Ovary (tissue), 9 donors: ENCODE results near the gene DRAP1. TPM values are rescaled to one million over a fixed set of nuclear protein-coding genes. Genes with fewer than 3 reads are reported as not detected.

Experiments used
- DNase-seq, 5 donors: peaks; one replicate each; pipeline ENCODE4 v3.0.0-alpha.2; 2019 to 2020
- H3K27ac ChIP-seq, 2 donors: fragments of 200-600 bp; one replicate each; pipeline versions ENCODE4 v1.5.1 to v1.8.0; 2019 to 2022
- H3K27me3 ChIP-seq: fragments of 200-600 bp; one replicate; pipeline ENCODE4 v1.8.0; 2022
- H3K36me3 ChIP-seq: fragments of 200-600 bp; sonication (generic); one replicate; pipeline ENCODE4 v1.5.1; 2019
- H3K4me1 ChIP-seq: one replicate; pipeline ENCODE4 v1.8.1; 2013; ENCODE audit warnings: mild to moderate bottlenecking, moderate library complexity; ENCODE audit not compliant: insufficient read depth
- H3K4me3 ChIP-seq: fragments of 200-600 bp; sonication (generic); one replicate; pipeline ENCODE4 v1.5.1; 2017
- H3K9me3 ChIP-seq, 2 donors: fragments of 200-600 bp in 1 of 2; sonication (generic) in 1 of 2; one replicate each; pipeline versions ENCODE4 v1.5.1 to v1.8.1; 2013 to 2019; ENCODE audit warnings: mild to moderate bottlenecking in 1 of 2, moderate library complexity in 1 of 2
- EP300 ChIP-seq: sonication (generic); formaldehyde crosslinking; IDR thresholded peaks from one replicate; pipeline ENCODE4 v1.6.1; 2017; ENCODE audit warnings: antibody characterized with exemption
- POLR2A ChIP-seq: fragments of 450-650 bp; IDR thresholded peaks from one replicate; pipeline ENCODE4 v1.6.1; 2017; ENCODE audit warnings: antibody characterized with exemption, mild to moderate bottlenecking, moderate library complexity
- WGBS, 3 donors: extraction: QIAGEN DNeasy Blood & Tissue Kit in 1 of 3; methylation state at CpG; one replicate each; pipeline versions ENCODE4 v1.1.5 to v1.1.7; 2013 to 2017; 5-methylcytosine and 5-hydroxymethylcytosine counted together
- intact Hi-C, 4 donors: fragments of 100-400 bp; cut with DNase I; formaldehyde crosslinking; loops; one replicate each; pipeline versions ENCODE4 v1.11.0 to v1.15.1; 2022 to 2023
- polyA plus RNA-seq, 2 donors: library from polyadenylated mRNA; stranded (reverse); fragments of 200-250 nt in 1 of 2; fragments of 350-450 nt in 1 of 2; fragmentation: Illumina TruSeq in 1 of 2; extraction: RNeasy Lipid Tissue Mini Kit (QIAGEN cat#74804) in 1 of 2; gene quantifications; one replicate each; pipeline ENCODE4 v1.2.3, GENCODE V29; 2013 to 2014
- total RNA-seq, 7 donors: library from RNA; depleted of rRNA in 2 of 7; stranded (reverse); fragments of >200 nt in 2 of 7; fragmentation: NEBNext Ultra II Directional in 3 of 7; extraction: Animal tissue kit (Norgen Biotek cat#: 25700) in 3 of 7; gene quantifications; one replicate each; pipeline versions ENCODE4 v1.1.0 to v1.2.4, GENCODE V29; 2016 to 2023
- TF ChIP-seq, protein P1 (sequence below), 3 donors: fragments of 450-650 bp in 2 of 3; fragments of 200-600 bp in 1 of 3; IDR thresholded peaks; one replicate each; pipeline versions ENCODE4 v1.5.1 to v1.8.0; 2016 to 2022; ENCODE audit warnings: antibody characterized with exemption in 3 of 3, mild to moderate bottlenecking in 1 of 3
- donor health status: DM: no; HTN: no; CAD: no; lungs with moderate emphysema.
- donor health status: DM: no; HTN: no; CAD: no.
- donor health status: Bipolar disorder and iron deficiency.
- donor health status: DM: yes; HTN: yes; CAD: no.
- donor health status: DM: no; HTN: no; CAD: no.
- donor health status: DM: yes; HTN: yes; CAD: no.

Gene DRAP1
- total and polyA plus RNA-seq, 9 donors: 22.2 to 86.7 (median 78.3) TPM

DNA sequence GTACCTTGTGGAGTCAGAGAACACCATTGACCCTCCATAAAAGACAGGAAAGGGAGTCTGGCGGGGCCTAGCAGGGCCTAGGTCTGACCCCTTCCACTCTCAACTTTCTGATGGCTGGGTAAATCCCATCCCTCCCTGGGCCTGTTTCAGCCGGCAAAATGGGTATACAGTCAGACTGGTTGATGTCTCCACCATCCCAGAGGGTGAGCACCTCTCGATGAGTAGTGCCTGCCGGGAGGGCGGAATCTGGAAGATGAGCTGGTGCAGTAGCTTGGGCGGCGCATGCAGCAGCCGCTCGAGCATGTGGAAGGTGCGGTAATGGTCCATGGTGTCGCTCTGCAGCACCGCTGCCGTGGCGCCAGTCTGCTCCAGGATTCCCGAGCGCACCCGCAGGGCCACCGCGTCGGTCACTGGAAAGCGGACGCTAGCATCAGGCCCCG is 31.5 kb upstream of the DRAP1 start:
- intact Hi-C loops: loop anchor here in 2 of 4 donors (2.0 to 10.0 kb wide), 4 partner anchors 31 to 1227 kb away; partner anchors contain the start of genes SART1 (in 2 of the 2), C11orf68 (in 1 of the 2), DRAP1 (in 1 of the 2) and KDM2A (in 1 of the 2)
- no peaks in the 10 kb centered on the region for H3K36me3 ChIP-seq
- H3K9me3 ChIP-seq: no peaks in the 10 kb centered on the region
- no peaks in the 10 kb centered on the region for H3K27me3 ChIP-seq
- H3K4me1 ChIP-seq: peaks cover 17% of the 10 kb centered on the region
- 2 to 4% (median 3%) methylated on average over 18 to 23 of the region's 23 CpGs for WGBS, 3 donors
- TF ChIP-seq, protein P1, sequence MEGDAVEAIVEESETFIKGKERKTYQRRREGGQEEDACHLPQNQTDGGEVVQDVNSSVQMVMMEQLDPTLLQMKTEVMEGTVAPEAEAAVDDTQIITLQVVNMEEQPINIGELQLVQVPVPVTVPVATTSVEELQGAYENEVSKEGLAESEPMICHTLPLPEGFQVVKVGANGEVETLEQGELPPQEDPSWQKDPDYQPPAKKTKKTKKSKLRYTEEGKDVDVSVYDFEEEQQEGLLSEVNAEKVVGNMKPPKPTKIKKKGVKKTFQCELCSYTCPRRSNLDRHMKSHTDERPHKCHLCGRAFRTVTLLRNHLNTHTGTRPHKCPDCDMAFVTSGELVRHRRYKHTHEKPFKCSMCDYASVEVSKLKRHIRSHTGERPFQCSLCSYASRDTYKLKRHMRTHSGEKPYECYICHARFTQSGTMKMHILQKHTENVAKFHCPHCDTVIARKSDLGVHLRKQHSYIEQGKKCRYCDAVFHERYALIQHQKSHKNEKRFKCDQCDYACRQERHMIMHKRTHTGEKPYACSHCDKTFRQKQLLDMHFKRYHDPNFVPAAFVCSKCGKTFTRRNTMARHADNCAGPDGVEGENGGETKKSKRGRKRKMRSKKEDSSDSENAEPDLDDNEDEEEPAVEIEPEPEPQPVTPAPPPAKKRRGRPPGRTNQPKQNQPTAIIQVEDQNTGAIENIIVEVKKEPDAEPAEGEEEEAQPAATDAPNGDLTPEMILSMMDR (IDR thresholded peaks at IDR 0.05): no peak
- TF ChIP-seq POLR2A (no peak), EP300 (no peak)
- DNase-seq: peak in 1 of 5 donors; percentile 42
- H3K27ac ChIP-seq: peak overlapping the region; percentile 60 to 95
- peak overlapping the region; percentile 55 for H3K4me3 ChIP-seq

DNA sequence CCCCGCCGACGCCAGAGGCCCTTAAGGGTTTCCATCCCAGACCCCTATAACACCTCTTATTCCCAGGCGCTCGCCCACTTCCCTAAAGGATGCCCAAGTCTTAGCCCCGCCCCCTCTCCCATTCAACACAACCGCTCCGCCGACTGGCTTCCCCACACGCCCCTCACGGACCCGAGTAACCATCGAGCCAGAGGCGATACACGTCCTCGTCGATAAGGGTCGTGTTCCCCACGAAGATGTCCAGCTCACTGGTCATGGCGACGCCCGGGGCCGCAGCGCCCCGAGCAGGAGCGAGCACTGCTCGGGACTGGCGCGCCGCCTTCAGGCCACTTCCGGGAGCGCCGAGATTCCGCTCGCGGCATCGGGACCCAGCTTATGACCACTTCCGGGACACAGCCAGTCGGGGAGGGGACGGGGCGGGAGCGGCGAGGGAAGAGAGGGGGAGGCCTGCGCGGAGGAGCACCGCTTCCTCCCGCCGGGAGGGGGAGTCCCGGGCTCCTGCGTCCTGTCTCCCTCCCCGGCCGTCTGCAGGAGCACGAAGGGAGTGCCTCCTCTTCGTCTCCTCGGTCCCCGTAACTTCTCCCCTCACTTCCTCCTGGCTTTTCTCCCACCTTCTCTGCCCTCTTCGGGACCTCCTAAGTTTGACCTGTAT is 30.9 kb upstream of the DRAP1 start, which contains the start of gene FIBP:
Gene FIBP (minus strand): TSS at position 309 of the 652 bp plus-strand sequence. CDS start 53 bp downstream, at position 256.
- Histone ChIP-seq H3K9me3 (no peaks in the 10 kb centered on the region), H3K4me1 (peaks cover 21% of the 10 kb centered on the region), H3K4me3 (peak within 1 kb of the TSS; percentile 55), H3K27ac (peak within 1 kb of the TSS; percentile 91 to 95), H3K27me3 (no peaks in the 10 kb centered on the region), H3K36me3 (no peaks in the 10 kb centered on the region)
- TF ChIP-seq POLR2A: peak; percentile 92
- TF ChIP-seq, protein P1 (IDR thresholded peaks at IDR 0.05): peak; percentile 91 to 99 (median 98)
- TF ChIP-seq EP300: no peak
- DNase-seq: peak; percentile 98
- 1% methylated on average over 55 to 57 of the region's 57 CpGs for WGBS, 3 donors
- intact Hi-C loops: loop anchor here in 2 of 4 donors (2.0 to 10.0 kb wide), 4 partner anchors 31 to 1227 kb away; partner anchors contain the start of genes SART1 (in 2 of the 2), C11orf68 (in 1 of the 2), DRAP1 (in 1 of the 2) and KDM2A (in 1 of the 2)

DNA sequence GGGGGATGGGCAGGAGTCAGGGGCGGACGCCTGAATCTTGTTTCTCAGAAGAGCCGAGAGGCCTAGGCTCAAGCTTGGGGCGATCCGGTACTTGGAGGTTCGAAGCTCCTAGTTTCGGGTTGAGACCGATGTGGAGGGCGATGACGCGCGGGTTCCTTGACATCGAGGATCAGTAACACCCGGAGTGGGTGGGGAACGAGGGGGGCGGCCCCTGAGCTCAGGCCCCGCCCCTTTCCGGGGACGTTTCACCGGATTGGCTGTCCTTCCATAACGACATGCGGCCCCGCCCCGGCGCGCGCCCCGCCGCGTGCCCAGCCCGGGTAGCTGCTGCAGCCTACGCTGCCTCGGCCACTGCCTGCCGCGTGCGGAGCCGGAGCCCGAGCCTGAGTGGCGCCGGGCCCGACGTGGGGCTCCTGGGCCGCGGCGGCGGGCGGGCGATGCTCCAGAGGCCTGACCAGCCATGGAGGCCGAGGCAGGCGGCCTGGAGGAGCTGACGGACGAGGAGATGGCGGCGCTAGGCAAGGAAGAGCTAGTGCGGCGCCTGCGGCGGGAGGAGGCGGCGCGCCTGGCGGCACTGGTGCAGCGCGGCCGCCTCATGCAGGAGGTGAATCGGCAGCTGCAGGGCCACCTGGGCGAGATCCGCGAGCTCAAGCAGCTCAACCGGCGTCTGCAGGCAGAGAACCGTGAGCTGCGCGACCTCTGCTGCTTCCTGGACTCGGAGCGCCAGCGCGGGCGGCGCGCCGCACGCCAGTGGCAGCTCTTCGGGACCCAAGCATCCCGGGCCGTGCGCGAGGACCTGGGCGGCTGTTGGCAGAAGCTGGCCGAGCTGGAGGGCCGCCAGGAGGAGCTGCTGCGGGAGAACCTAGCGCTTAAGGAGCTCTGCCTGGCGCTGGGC is 28.7 kb upstream of the DRAP1 start, which contains the start of gene CCDC85B:
Gene CCDC85B (plus strand): TSS at position 350 of the 895 bp plus-strand sequence. CDS start 111 bp downstream, at position 461.
- peak; percentile 99 to 100 (median 99) for DNase-seq
- Histone ChIP-seq H3K4me3 (peak within 1 kb of the TSS; percentile 55), H3K27ac (peak within 1 kb of the TSS; percentile 91 to 95), H3K27me3 (no peaks in the 10 kb centered on the region), H3K4me1 (peaks cover 21% of the 10 kb centered on the region), H3K9me3 (no peaks in the 10 kb centered on the region), H3K36me3 (no peaks in the 10 kb centered on the region)
- TF ChIP-seq EP300: peak; percentile 15
- peak; percentile 96 for TF ChIP-seq POLR2A
- TF ChIP-seq, protein P1 (IDR thresholded peaks at IDR 0.05): peak in 2 of 3 donors; percentile 40 to 61
- WGBS, 3 donors: 0% methylated on average over 67 to 94 of the region's 94 CpGs
- intact Hi-C loops: no loop called here
